ENCODE measurements around the gene FMNL2.

- TF ChIP-seq CTCF (IDR thresholded peaks at IDR 0.05) (no peak), POLR2A (IDR thresholded peaks at IDR 0.05; ENCODE audit: low read depth) (no peak)
These were observed 359.2 kb downstream of the FMNL2 start for GRCh38 chr2:152694161-152694661.

Data from esophagus muscularis mucosa (tissue), 3 donors.